Thoracic aorta endothelial cell (primary cell): ENCODE results near the gene TSPAN1. TPM values are rescaled to one million over a fixed set of nuclear protein-coding genes. Genes with fewer than 3 reads are reported as not detected.

Experiments
- small RNA-seq: library from RNA; depleted of rRNA; stranded (forward); fragments of <200 nt; gene quantifications from one replicate; pipeline ENCODE3, GENCODE V24; 2012
- total RNA-seq: library from RNA; depleted of rRNA; stranded (reverse); fragments of >200 nt; gene quantifications from 2 replicates; pipeline ENCODE4 v1.2.3, GENCODE V29; 2012

TSPAN1 gene, protein sequence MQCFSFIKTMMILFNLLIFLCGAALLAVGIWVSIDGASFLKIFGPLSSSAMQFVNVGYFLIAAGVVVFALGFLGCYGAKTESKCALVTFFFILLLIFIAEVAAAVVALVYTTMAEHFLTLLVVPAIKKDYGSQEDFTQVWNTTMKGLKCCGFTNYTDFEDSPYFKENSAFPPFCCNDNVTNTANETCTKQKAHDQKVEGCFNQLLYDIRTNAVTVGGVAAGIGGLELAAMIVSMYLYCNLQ
- 0.80 and 0.93 TPM in 2 replicates for total RNA-seq

DNA sequence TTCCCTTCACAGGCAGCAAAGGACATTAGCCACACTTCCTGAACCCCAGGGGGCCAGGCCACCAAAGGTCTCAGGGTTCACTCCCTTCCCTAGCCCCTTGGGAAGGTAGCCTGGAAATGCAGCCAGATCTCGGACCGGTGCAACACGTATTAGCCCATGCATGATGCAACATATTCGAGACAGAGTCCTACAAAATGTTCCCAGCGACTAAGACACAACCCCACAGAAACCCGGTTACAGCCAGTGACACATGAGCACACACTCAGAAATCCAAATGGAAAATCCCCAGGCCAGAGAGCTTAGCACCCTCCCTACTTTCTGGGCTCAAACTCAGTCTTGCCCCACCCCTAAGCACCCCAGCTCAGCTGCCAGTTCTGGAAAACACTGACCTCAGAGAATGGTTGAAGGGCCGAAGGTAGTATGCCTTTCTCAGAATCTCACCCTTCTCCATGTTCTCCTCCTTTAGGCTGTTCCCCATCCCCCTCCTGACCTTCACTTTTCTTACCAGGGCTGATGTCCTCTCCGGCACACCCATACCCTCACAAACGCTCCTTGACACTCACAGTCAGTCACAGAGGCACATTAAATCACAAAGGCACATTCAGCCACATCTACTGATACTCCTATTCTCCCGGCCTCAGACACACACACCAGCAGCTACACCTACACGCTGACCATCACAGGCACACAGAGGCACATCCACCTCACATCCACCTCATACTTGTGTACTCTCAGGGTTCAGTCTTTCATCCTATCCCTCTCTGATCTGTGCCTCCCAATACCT is at the start of gene TSPAN1:
Gene TSPAN1 (plus strand): TSS at position 640 of the 784 bp plus-strand sequence. CDS start 6,021 bp downstream, outside the sequence.

DNA sequence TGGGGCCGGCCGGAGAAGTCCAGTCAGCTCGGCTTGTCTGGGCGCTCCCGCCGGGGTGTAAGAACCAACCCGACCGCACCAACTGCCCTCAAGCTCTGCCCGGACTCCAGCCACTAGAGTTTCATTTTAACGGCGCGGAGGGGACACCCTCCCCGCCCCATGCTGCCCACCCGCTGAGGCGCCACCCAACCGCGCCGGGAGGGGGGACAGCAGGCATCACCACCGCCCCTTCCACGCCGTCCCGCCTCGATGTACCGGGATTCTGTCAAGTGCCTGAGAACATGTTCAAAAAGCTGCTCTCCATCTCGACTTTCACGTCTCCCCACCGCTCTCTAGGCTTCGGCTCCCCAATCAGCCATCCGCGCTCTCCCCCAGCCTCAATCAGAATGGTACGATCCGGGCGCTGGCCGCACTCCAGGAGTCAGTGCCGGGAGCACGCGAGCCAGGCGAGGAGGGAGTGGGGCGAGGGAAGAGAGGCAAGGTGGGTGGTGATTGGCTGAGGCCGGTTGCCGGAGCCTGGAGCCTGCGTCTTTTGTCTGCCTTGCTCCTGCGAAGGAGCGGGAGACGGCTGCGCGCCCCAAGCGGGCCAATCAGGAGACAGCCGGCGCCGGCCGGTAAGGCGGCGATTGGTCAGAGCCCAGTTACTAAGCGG is 42.2 kb upstream of the TSPAN1 start, which contains the start of gene PIK3R3:
Gene PIK3R3 (minus strand): TSS at position 101 of the 652 bp plus-strand sequence. CDS start 677 bp downstream, outside the sequence.

DNA sequence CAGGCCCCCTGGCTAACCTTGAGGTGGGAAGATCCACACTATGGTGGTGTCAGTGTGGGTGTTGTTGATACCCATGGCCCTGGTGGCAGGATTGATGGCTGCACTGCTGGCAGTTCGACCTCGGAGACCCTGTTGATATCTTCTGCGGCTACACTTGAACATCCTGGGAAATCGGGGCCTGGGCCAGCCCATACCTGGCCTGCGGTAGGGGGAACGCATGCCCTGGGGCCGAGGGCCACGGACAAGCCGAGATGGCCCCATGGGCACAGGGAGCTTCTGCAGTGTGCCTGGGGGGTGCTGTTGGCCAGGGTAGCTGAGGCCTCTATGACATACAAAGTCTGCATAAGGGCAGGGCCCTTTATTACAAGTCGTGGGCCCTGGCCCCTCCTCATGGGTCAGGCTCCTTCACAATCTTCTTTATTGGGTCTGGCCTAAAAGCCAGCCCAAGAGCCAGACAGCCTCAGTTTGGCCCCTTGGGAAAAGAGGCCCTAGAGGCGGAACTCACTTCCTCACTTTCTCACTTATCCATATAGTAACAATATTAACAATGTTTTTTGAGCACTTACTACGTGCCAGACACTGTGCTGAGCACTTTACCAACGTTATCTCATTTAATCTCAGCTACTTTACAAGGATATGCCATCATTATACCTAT is 1.5 kb downstream of the TSPAN1 start, which contains the start of gene P3R3URF:
Gene P3R3URF (minus strand): TSS at position 278 of the 655 bp plus-strand sequence. CDS start 17 bp downstream, at position 261.

DNA sequence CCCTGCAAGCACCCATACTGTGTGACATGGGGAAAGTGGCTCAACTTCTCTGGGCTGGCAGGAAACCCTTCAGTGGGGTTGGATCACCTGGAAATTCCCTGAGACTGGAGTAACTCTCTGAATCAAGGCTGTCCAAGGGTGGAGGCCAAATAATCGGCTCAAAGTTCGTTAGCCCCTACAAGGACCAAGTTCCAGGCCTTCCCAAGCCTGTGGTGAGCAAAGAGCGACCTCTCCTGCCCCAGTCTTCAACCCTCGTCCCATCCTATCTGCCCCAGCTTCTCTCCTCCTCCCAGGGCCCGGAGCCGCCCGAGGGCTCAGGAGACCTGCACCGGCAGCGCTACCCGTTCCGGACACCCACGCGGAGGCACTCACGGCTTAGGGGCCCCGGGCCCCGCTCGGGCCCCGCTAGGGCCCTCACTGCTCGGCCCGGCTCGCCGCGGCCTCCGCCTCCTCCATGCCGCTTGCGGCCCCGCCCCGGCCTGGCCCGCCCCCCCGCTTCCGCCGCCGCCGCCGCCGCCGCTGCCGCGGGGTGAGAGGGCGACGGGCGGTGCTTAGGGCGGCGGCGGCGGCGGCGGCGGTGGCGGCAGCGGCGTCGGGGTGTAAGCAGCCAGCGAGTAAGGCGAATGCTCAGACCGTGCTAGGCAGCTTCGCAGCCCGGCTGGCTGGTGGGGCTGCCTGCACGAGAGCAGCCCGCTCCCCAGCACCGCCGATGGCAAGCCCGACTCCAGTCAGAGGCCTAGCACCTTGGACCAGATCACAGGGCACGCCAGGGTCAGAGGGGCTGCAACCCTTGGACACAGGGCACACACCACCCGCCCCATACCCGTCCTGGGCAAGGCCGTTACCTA is 23.3 kb downstream of the TSPAN1 start, which contains the start of gene POMGNT1:
Gene POMGNT1 (minus strand): TSS at position 471 of the 848 bp plus-strand sequence. CDS start 613 bp downstream, outside the sequence.

Small RNAs within 50 kb of the gene (small RNA-seq; reads per million reads assigned to genes)
- gene AL672043.1 = not detected

Other genes starting within 250 kb of the TSPAN1 start
- 13.2 and 13.7 TPM in 2 replicates for gene PIK3R3, start 42.5 kb upstream of the TSPAN1 start, total RNA-seq
- not detected in 2 replicates for gene P3R3URF, start 1.4 kb downstream of the TSPAN1 start, total RNA-seq
- 39.5 and 49.2 TPM in 2 replicates for gene POMGNT1, start 23.3 kb downstream of the TSPAN1 start, total RNA-seq
- gene LURAP1, start 28.2 kb downstream of the TSPAN1 start, total RNA-seq = 1.2 and 4.6 TPM in 2 replicates
- gene RAD54L, start 72.7 kb downstream of the TSPAN1 start, total RNA-seq = 7.3 and 11.1 TPM in 2 replicates
- 65.7 and 75.7 TPM in 2 replicates for gene LRRC41, start 128.5 kb downstream of the TSPAN1 start, total RNA-seq
- 352 and 380 TPM in 2 replicates for gene UQCRH, start 128.6 kb downstream of the TSPAN1 start, total RNA-seq
- gene NSUN4, start 165.7 kb downstream of the TSPAN1 start, total RNA-seq = 20.5 and 26.8 TPM in 2 replicates
- 0.27 and 0.50 TPM in 2 replicates for gene FAAH, start 219.2 kb downstream of the TSPAN1 start, total RNA-seq